ENCODE results near the gene THAP7.
"Not testable (repeated sequence)": the region's sequence is repeated elsewhere in the genome, so short reads cannot be mapped to it uniquely, and the experiment has no call there.

The THAP7 gene

GRCh38 chr22:20977019-20977418 is 24.9 kb downstream of the THAP7 start:
- DNase-seq: peak; percentile 21

GRCh38 chr22:20976291-20976877 is 25.5 kb downstream of the THAP7 start:
- no peak for DNase-seq

- DNase-seq: no peak
Measured at GRCh38 chr22:20975541-20976290, 26.2 kb downstream of the THAP7 start.

GRCh38 chr22:20974336-20974955 is 27.5 kb downstream of the THAP7 start:
- DNase-seq: no peak

GRCh38 chr22:20973634-20974286 is 28.2 kb downstream of the THAP7 start:
- no peak for DNase-seq

GRCh38 chr22:20972933-20973577 is 28.9 kb downstream of the THAP7 start:
- no peak for DNase-seq

- not testable (repeated sequence) for DNase-seq
Measured at GRCh38 chr22:20972014-20972694, 29.8 kb downstream of the THAP7 start.

- no peak for DNase-seq
Measured at GRCh38 chr22:20970939-20971657, 30.8 kb downstream of the THAP7 start.

GRCh38 chr22:20968281-20968977 is 33.5 kb downstream of the THAP7 start:
- DNase-seq: no peak

- no peak for DNase-seq
Measured at GRCh38 chr22:20967697-20968211, 34.2 kb downstream of the THAP7 start.

- no peak for DNase-seq
Measured at GRCh38 chr22:20966883-20967696, 34.8 kb downstream of the THAP7 start, which contains the start of gene AIFM3. Gene AIFM3, plus strand, starts transcription at chr22:20967255. Its CDS starts 690 bp downstream, at chr22:20967945.

- DNase-seq: no peak
Measured at GRCh38 chr22:20965888-20966855, 35.7 kb downstream of the THAP7 start.

GRCh38 chr22:20965104-20965887 is 36.6 kb downstream of the THAP7 start:
- no peak for DNase-seq

GRCh38 chr22:20964799-20965103 is 37.2 kb downstream of the THAP7 start:
- no peak for DNase-seq

- no peak for DNase-seq
Measured at GRCh38 chr22:20964090-20964798, 37.7 kb downstream of the THAP7 start.

- DNase-seq: no peak
Measured at GRCh38 chr22:20963201-20964052, 38.5 kb downstream of the THAP7 start.

Measured in activated CD4-positive, CD25-positive, alpha-beta regulatory T cell treated with anti-CD3 and anti-CD28 coated beads, Interleukin-2, amount 50 U/mL, for 72 hours (primary cell).